WI38 (cell line): Measurements from ENCODE around the gene DGKE.

Experiments used
- H3K4me3 ChIP-seq: 2 replicates; pipeline ENCODE4 v1.5.1; 2011; ENCODE audit warnings: low read depth, mild to moderate bottlenecking, control low read depth, low read length
- CTCF ChIP-seq: IDR thresholded peaks from 2 replicates; pipeline ENCODE4 v1.5.1; 2012; ENCODE audit warnings: low read depth, mild to moderate bottlenecking, control low read depth, low read length

The DGKE gene

GRCh38 chr17:56833057-56833808 is 718 bp upstream of the DGKE start:
- no peak for TF ChIP-seq CTCF
- H3K4me3 ChIP-seq = peak overlapping the region; percentile 78

GRCh38 chr17:56834380-56835263 is 671 bp downstream of the DGKE start:
- TF ChIP-seq CTCF = no peak
- peak overlapping the region; percentile 78 for H3K4me3 ChIP-seq

- peak overlapping the region; percentile 78 for H3K4me3 ChIP-seq
- no peak for TF ChIP-seq CTCF
Measured at GRCh38 chr17:56835264-56835585, 1.3 kb downstream of the DGKE start.

GRCh38 chr17:56838687-56839086 is 4.7 kb downstream of the DGKE start:
- no peak overlapping the region for H3K4me3 ChIP-seq
- no peak for TF ChIP-seq CTCF

GRCh38 chr17:56842577-56842976 is 8.6 kb downstream of the DGKE start:
- no peak overlapping the region for H3K4me3 ChIP-seq
- no peak for TF ChIP-seq CTCF

GRCh38 chr17:56845934-56846333 is 12.0 kb downstream of the DGKE start:
- H3K4me3 ChIP-seq = no peak overlapping the region
- no peak for TF ChIP-seq CTCF

- H3K4me3 ChIP-seq = no peak overlapping the region
- no peak for TF ChIP-seq CTCF
Measured at GRCh38 chr17:56847106-56847505, 13.2 kb downstream of the DGKE start.
